ENCODE results near the gene PCYT2. TPM values are rescaled to one million over a fixed set of nuclear protein-coding genes. Genes with fewer than 3 reads are reported as not detected.

Gene PCYT2
- total and polyA plus RNA-seq, 9 of the 15 experiments (the other 6 are each of a cell fraction or from before 2014, with no cell fraction given), result 0.92 to 134 (median 82.5) TPM

DNA sequence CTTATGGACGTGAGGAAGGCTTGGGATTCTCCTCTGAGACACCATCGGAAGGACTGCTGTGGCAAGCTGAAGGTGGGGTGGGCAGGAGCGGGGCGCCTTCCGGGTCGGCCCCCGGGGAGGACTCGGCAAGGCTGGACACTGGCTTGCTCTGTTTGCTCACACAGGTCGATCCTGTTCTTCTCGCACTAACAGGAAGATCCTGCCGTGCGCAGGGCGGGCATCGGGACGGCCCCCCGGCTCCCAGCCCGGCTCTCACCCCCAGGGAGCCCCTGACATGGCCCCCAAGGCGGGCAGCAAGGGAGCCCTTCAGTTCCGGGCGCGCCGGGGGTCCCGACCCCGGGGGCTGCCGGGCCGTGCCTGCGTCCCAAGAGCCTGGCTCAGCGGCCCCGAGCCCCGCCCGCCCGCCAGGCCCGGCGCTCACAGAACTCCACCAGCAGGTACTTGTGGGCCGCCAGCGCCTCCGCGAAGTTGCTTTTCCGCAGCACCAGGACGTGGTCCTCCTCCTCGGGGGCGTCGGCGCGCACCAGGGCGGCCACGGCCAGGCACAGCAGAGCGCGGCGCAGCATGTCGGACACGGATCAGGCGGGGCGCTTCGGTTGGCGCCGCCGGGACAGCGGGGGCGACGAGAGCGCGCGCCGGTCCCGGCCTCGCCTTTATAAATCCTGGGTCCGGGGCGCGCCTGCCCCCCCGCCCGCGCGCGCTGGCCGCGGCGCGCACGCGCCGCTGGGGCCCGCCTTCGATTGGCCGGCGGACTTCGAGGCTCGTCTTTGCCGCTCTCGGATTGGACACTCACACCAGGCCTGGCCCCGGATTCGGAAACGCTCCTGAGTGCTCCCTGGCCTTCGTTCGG lies 51.1 kb downstream of the PCYT2 start, which contains the start of gene P4HB (continued):
- TF ChIP-seq SAP30 (IDR thresholded peaks at IDR 0.05; ENCODE audit: borderline replicate concordance, insufficient read depth, low read depth, low read length, poor library complexity, severe bottlenecking) (peak; percentile 63), ZNF740 (CRISPR knock-in tag; IDR thresholded peaks at IDR 0.05) (0 out of 2 replicates have a peak, but pooled peaks have one; percentile 24), ZNF740 (tag; IDR thresholded peaks at IDR 0.05) (peak in 1 of 2 experiments; percentile 73; a peak in 2 of 4 replicates), NR2C2 (CRISPR knock-in tag; IDR thresholded peaks at IDR 0.05) (peak; percentile 69; the same call in 1 of the 2 replicates), NR2C2 (tag; IDR thresholded peaks at IDR 0.05) (peak; percentile 97; the same call in 1 of the 2 replicates), ZNF511 (CRISPR knock-in tag; IDR thresholded peaks at IDR 0.05) (peak; percentile 65; the same call in 1 of the 2 replicates), THRB (CRISPR knock-in tag; conservative IDR thresholded peaks at IDR 0.05) (no peak)
- TF ChIP-seq, protein P1, sequence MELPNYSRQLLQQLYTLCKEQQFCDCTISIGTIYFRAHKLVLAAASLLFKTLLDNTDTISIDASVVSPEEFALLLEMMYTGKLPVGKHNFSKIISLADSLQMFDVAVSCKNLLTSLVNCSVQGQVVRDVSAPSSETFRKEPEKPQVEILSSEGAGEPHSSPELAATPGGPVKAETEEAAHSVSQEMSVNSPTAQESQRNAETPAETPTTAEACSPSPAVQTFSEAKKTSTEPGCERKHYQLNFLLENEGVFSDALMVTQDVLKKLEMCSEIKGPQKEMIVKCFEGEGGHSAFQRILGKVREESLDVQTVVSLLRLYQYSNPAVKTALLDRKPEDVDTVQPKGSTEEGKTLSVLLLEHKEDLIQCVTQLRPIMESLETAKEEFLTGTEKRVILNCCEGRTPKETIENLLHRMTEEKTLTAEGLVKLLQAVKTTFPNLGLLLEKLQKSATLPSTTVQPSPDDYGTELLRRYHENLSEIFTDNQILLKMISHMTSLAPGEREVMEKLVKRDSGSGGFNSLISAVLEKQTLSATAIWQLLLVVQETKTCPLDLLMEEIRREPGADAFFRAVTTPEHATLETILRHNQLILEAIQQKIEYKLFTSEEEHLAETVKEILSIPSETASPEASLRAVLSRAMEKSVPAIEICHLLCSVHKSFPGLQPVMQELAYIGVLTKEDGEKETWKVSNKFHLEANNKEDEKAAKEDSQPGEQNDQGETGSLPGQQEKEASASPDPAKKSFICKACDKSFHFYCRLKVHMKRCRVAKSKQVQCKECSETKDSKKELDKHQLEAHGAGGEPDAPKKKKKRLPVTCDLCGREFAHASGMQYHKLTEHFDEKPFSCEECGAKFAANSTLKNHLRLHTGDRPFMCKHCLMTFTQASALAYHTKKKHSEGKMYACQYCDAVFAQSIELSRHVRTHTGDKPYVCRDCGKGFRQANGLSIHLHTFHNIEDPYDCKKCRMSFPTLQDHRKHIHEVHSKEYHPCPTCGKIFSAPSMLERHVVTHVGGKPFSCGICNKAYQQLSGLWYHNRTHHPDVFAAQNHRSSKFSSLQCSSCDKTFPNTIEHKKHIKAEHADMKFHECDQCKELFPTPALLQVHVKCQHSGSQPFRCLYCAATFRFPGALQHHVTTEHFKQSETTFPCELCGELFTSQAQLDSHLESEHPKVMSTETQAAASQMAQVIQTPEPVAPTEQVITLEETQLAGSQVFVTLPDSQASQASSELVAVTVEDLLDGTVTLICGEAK (IDR thresholded peaks at IDR 0.05), result peak; percentile 53; the same call in 1 of the 2 replicates
- TF ChIP-seq, protein P1 (CRISPR knock-in tag; IDR thresholded peaks at IDR 0.05), result no peak
- TF ChIP-seq, protein P2, sequence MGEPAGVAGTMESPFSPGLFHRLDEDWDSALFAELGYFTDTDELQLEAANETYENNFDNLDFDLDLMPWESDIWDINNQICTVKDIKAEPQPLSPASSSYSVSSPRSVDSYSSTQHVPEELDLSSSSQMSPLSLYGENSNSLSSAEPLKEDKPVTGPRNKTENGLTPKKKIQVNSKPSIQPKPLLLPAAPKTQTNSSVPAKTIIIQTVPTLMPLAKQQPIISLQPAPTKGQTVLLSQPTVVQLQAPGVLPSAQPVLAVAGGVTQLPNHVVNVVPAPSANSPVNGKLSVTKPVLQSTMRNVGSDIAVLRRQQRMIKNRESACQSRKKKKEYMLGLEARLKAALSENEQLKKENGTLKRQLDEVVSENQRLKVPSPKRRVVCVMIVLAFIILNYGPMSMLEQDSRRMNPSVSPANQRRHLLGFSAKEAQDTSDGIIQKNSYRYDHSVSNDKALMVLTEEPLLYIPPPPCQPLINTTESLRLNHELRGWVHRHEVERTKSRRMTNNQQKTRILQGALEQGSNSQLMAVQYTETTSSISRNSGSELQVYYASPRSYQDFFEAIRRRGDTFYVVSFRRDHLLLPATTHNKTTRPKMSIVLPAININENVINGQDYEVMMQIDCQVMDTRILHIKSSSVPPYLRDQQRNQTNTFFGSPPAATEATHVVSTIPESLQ (CRISPR knock-in tag; IDR thresholded peaks at IDR 0.05), result 0 out of 2 replicates have a peak, but pooled peaks have one; percentile 18
